Measurements from ENCODE around the gene MARCHF5. TPM values are rescaled to one million over a fixed set of nuclear protein-coding genes. Genes with fewer than 3 reads are reported as not detected.

Gene MARCHF5
- total and polyA plus RNA-seq, 10 donors, result 6.9 to 39.1 (median 18.5) TPM

DNA sequence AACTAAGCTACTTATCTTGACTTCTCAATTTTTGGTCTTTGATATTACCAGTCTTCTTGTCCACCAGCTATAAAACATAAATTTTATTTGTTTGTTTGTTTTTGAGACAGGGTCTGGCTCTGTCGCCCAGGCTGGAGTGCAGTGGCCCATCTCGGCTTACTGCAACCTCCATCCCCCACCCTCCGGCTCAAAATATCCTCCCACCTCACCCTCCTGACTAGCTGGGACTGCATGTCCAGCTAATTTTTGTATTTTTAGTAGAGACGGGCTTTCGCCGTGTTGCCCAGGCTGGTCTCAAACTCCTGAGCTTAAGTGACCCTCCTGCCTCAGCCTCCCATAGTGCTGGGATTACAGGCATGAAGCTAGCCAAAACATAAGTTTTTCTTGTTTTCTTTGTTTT, 7.5 kb downstream of the MARCHF5 start:
- 89 to 96% (median 94%) methylated on average over 6 of the region's 6 CpGs for WGBS, 5 donors
- Histone ChIP-seq H3K4me1 (peaks cover 0 to 62% (median 14%) of the 10 kb centered on the region in 6 donors), H3K27me3 (replicated peaks in 1 of 7) (no peaks in the 10 kb centered on the region), H3K9me3 (no peaks in the 10 kb centered on the region), H3K4me3 (no peak overlapping the region), H3K27ac (no peak overlapping the region), H3K36me3 (peaks cover 0 to 58% (median 13%) of the 10 kb centered on the region in 6 donors)
- peak; percentile 25 for DNase-seq
- TF ChIP-seq POLR2A (IDR thresholded peaks at IDR 0.05), result no peak
- TF ChIP-seq, protein P1, sequence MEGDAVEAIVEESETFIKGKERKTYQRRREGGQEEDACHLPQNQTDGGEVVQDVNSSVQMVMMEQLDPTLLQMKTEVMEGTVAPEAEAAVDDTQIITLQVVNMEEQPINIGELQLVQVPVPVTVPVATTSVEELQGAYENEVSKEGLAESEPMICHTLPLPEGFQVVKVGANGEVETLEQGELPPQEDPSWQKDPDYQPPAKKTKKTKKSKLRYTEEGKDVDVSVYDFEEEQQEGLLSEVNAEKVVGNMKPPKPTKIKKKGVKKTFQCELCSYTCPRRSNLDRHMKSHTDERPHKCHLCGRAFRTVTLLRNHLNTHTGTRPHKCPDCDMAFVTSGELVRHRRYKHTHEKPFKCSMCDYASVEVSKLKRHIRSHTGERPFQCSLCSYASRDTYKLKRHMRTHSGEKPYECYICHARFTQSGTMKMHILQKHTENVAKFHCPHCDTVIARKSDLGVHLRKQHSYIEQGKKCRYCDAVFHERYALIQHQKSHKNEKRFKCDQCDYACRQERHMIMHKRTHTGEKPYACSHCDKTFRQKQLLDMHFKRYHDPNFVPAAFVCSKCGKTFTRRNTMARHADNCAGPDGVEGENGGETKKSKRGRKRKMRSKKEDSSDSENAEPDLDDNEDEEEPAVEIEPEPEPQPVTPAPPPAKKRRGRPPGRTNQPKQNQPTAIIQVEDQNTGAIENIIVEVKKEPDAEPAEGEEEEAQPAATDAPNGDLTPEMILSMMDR (IDR thresholded peaks at IDR 0.05 in 8 of 11, conservative IDR thresholded peaks at IDR 0.05 in 3 of 11), result no peak
- no peak for TF ChIP-seq POLR2AphosphoS5 (IDR thresholded peaks at IDR 0.05)
- intact Hi-C loops (cut with DNase I; ENCODE audit: low total_unique reads), result loop anchor here (10.0 kb wide), 1 partner anchor 64 kb away; no protein-coding TSS in a partner anchor

DNA sequence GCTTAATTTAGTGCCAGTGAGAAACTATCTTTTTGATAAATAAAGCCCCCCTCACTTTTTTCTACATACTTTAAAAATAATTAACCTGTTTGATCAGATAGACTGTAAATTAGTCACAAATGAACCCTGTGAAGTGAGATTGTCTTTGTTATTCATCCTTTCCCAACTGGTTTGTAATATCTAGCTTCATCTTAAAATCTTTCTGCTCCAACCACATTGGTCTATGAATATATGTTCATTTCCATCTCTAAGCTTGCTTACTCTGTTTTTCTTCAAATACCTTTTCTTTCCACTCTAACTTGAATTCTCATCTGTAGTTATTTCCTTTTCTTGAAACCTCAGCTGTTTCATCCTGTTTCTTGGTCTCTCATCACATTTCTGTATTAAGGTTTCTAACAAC, 12.1 kb downstream of the MARCHF5 start:
- TF ChIP-seq, protein P1 (IDR thresholded peaks at IDR 0.05 in 8 of 11, conservative IDR thresholded peaks at IDR 0.05 in 3 of 11), result no peak
- TF ChIP-seq POLR2AphosphoS5 (IDR thresholded peaks at IDR 0.05) (no peak), POLR2A (IDR thresholded peaks at IDR 0.05) (no peak)
- DNase-seq, result no peak

DNA sequence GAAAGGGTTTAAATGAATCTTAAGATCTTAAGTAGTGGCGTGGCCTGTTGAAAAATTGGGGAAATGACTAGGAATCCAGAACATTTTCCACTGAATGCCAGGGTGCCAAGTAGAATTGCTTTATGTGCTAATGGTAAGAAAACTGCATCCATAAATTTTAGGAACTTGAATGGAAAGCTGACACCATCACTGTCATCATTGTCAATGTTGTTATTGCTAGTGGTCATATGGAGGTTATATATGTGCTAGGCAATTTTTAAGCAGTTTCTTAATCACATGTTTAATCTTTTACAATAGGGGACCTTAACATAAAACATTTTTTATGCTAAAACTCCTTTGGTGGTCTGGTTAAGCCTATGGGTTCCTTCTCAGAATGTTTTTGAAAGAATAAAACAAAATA, 13.1 kb downstream of the MARCHF5 start:
- H3K4me1 ChIP-seq, result peaks cover 0 to 43% (median 3%) of the 10 kb centered on the region in 6 donors
- WGBS, 5 donors, result 85 to 97% (median 95%) methylated on average over 1 of the region's 1 CpG
- intact Hi-C loops (cut with DNase I; ENCODE audit: low total_unique reads), result no loop called here
- TF ChIP-seq POLR2AphosphoS5 (IDR thresholded peaks at IDR 0.05), result no peak
- TF ChIP-seq, protein P1 (IDR thresholded peaks at IDR 0.05 in 8 of 11, conservative IDR thresholded peaks at IDR 0.05 in 3 of 11), result no peak
- no peaks in the 10 kb centered on the region for H3K27me3 ChIP-seq (replicated peaks in 1 of 7)
- no peak overlapping the region for H3K4me3 ChIP-seq
- DNase-seq, result no peak
- H3K36me3 ChIP-seq, result peaks cover 0 to 31% (median 11%) of the 10 kb centered on the region in 6 donors
- no peak overlapping the region for H3K27ac ChIP-seq
- H3K9me3 ChIP-seq, result no peaks in the 10 kb centered on the region

More for the DNA sequence above, 12.1 kb downstream of the MARCHF5 start:
- no peaks in the 10 kb centered on the region for H3K9me3 ChIP-seq
- no peak overlapping the region for H3K27ac ChIP-seq
- H3K4me3 ChIP-seq, result no peak overlapping the region
- no peaks in the 10 kb centered on the region for H3K27me3 ChIP-seq (replicated peaks in 1 of 7)
- H3K4me1 ChIP-seq, result peaks cover 0 to 53% (median 5%) of the 10 kb centered on the region in 6 donors
- intact Hi-C loops (cut with DNase I; ENCODE audit: low total_unique reads), result no loop called here
- peaks cover 0 to 36% (median 11%) of the 10 kb centered on the region in 6 donors for H3K36me3 ChIP-seq

DNA sequence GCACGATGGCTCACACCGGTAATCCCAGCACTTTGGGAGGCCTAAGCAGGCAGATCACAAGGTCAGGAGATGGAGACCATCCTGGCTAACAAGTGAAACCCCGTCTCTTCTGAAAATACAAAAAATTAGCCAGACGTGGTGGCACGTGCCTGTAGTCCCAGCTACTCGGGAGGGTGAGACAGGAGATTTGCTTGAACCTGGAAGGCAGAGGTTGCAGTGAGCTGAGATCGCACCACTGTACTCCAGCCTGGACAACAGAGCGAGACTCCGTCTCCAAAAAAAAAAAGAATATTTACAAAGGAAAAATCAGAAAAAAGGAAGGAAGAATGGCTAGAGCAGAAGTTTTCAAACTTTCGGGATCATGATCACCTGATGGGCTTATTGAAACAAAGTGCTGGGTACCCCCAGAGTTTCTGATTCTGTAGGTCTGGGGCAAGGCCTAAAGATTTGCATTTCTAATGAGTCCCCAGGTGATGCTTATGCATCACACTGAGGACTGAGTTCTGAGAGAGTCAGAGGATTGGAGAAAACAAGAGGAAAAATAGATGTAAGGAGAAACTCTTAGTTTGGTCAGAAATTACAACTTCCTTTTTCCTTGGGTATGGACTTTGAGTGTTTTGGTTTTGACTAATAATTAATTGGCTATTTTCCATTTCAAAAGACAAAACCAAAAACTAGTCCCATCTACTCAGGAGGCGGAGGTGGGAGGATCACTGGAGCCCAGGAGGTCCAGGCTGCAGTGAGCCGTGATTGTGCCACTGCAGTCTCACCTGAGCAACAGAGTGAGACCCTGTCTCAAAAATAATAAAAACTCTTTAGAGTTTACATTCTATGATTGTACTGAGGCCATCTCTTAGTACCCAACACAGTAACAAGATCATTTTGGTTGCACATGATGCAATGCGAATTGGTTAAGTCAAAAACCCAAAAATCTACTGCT, 14.4 kb downstream of the MARCHF5 start:
- intact Hi-C loops (cut with DNase I; ENCODE audit: low total_unique reads), result no loop called here
- no peak for DNase-seq
- peaks cover 0 to 18% (median 10%) of the 10 kb centered on the region in 6 donors for H3K36me3 ChIP-seq
- no peak overlapping the region for H3K27ac ChIP-seq
- peaks cover 0 to 38% (median 3%) of the 10 kb centered on the region in 6 donors for H3K4me1 ChIP-seq
- H3K27me3 ChIP-seq (replicated peaks in 1 of 7), result no peaks in the 10 kb centered on the region
- no peaks in the 10 kb centered on the region for H3K9me3 ChIP-seq
- TF ChIP-seq, protein P1 (IDR thresholded peaks at IDR 0.05 in 8 of 11, conservative IDR thresholded peaks at IDR 0.05 in 3 of 11), result no peak
- TF ChIP-seq POLR2AphosphoS5 (IDR thresholded peaks at IDR 0.05) (no peak), POLR2A (IDR thresholded peaks at IDR 0.05) (no peak)
- 86 to 94% (median 92%) methylated on average over 13 of the region's 13 CpGs for WGBS, 5 donors
- no peak overlapping the region for H3K4me3 ChIP-seq

Measured in spleen (tissue), 11 donors.